Neural progenitor cell (in vitro differentiated cells): ENCODE results near the gene TMEM134.

Experiments
- CTCF ChIP-seq: fragments of 200-600 bp; sonication (generic); IDR thresholded peaks from 2 replicates; pipeline ENCODE4 v1.5.1; 2017; ENCODE audit warnings: antibody characterized with exemption, mild to moderate bottlenecking
- EZH2 ChIP-seq: fragments of 200-600 bp; sonication (generic); IDR thresholded peaks from 2 replicates; pipeline ENCODE4 v1.6.1; 2017; ENCODE audit warnings: antibody characterized with exemption, mild to moderate bottlenecking, moderate library complexity
- EZH2phosphoT487 ChIP-seq: fragments of 200-600 bp; sonication (generic); IDR thresholded peaks from 2 replicates; pipeline ENCODE4 v1.6.1; 2017; ENCODE audit warnings: antibody characterized with exemption

- TF ChIP-seq CTCF, result no peak
- TF ChIP-seq EZH2, result no peak
- no peak for TF ChIP-seq EZH2phosphoT487
Measured at GRCh38 chr11:67423891-67424613, 45.0 kb downstream of the TMEM134 start.
